Tibial nerve (tissue), 4 donors: ENCODE data around the gene CAPRIN1.
"Not testable (repeated sequence)": the region's sequence is repeated elsewhere in the genome, so short reads cannot be mapped to it uniquely, and the experiment has no call there.

Experiments used
- CTCF ChIP-seq, 5 experiments: fragments of 200-600 bp in 3 of 5; fragments of 450-650 bp in 2 of 5; sonication (generic) in 3 of 5; IDR thresholded peaks; one replicate each; pipeline ENCODE4 v1.5.1; 2016 to 2019; ENCODE audit warnings: antibody characterized with exemption in 5 of 5, mild to moderate bottlenecking in 3 of 5, moderate library complexity in 2 of 5
- EP300 ChIP-seq, 2 donors: sonication (generic); formaldehyde crosslinking; IDR thresholded peaks; one replicate each; pipeline ENCODE4 v1.6.1; 2017; ENCODE audit warnings: antibody characterized with exemption in 2 of 2, mild to moderate bottlenecking in 1 of 2
- POLR2A ChIP-seq, 2 donors: fragments of 450-650 bp; IDR thresholded peaks; one replicate each; pipeline ENCODE4 v1.6.1; 2017; ENCODE audit warnings: antibody characterized with exemption in 2 of 2, mild to moderate bottlenecking in 2 of 2, moderate library complexity in 2 of 2

GRCh38 chr11:34066766-34067165 is 15.2 kb downstream of the CAPRIN1 start:
- TF ChIP-seq CTCF, EP300, POLR2A (IDR thresholded peaks at IDR 0.05): not testable (repeated sequence)
